HG03565 (cell line): ENCODE measurements around the gene FGFR1OP2.

Experiments
- ATAC-seq: cut with Tn5 transposase; IDR thresholded peaks from one replicate; pipeline ENCODE4 v1.9.1; 2021; ENCODE audit warnings: mild to moderate bottlenecking, moderate library complexity; ENCODE audit not compliant: unreplicated experiment

FGFR1OP2 gene

DNA sequence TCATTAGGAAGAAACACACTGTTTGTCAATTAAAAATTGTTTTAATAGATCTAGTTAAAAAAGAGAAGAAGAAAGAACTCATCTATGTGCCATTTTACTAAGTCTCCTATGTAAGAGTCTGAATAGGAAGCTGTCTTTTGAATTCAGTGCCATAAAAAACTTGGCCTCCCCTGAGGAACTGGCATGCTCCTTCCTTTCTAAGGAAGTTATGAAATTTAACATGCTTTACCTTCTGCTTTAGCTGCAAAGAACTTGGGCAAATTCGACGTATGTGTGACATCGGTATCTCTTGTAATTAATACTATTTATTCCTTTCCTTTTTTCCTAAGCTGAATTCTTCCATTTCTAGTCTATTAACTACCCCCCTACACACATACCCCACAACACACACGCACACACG, 63.4 kb downstream of the FGFR1OP2 start:
- no peak for ATAC-seq

DNA sequence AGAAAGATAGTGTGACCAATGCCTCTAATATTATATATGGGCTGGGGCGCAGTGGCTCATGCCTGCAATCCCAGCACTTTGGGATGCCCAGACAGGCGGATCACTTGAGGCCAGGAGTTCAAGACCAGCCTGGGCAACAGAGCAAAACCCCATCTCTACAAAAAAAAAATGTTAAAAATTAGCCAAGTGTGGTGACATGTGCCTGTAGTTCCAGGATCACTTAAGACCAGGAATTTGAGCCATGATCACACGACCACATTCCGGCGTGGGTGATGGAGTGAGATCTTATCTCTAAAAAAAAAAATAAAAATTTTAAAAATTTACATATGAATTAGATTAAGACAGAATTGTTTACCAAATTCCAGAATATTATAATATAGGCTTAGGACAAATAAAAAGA, 63.9 kb downstream of the FGFR1OP2 start:
- no peak for ATAC-seq

DNA sequence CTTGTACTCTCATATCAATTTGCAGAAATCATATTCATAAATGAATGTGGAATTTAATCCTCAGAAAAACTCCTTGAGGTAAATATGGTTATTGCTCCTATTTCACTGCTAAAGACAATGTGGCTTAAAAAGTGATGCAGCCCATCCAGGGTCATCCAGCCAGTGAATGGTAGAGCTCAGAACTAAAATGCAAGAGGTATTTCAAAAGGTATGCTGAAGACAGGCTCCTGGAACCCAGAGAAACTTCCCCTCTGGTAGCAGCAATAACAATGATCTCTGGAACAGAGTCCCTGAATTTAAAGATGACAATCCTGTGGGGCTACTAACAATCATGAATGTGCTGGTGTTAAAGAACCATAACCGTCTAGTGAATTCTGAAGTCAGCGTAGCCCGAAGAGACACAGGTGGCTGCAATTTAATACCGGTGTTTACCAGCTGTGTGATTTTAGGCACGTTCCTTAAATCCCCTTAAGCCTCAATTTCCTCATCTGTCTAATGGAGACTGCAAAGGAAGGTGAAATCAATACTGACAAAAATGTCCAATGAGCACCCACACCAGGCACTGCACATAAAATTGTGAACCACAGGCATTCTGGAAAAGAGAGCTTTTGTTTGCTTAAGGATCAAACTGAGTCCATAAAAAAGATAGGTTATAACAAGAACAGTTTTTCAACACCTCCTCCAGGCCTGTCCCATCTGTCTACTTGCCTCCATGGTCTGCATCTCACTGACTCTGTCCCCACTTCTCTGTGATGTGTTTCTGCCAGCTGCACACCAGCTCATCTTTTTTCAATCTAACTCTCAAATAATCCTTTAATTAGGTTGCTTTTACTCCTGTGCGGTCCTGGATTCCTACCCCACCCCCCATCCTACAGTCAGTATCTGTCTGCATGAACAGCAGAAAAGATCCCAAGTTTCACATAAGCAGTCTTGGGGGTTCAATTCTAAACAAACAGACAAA, 65.4 kb downstream of the FGFR1OP2 start:
- no peak for ATAC-seq

DNA sequence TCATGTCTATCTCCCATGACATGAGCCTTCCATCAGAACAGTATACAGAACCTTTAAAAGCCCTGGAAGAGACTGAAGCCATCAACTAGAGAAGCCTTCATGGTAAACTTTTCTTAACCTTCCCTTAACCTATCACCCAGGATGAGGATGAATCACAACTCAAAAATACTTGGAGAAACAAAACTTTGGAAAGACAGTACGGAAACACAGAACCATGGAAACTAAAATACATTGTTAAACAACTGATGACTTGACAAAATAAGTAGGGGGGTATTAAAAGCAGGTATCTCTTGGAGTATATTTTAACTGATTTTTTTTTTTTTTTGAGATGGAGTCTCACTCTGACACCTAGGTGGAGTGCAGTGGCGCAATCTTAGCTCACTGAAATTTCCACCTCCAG, 67.2 kb downstream of the FGFR1OP2 start:
- ATAC-seq, result no peak

DNA sequence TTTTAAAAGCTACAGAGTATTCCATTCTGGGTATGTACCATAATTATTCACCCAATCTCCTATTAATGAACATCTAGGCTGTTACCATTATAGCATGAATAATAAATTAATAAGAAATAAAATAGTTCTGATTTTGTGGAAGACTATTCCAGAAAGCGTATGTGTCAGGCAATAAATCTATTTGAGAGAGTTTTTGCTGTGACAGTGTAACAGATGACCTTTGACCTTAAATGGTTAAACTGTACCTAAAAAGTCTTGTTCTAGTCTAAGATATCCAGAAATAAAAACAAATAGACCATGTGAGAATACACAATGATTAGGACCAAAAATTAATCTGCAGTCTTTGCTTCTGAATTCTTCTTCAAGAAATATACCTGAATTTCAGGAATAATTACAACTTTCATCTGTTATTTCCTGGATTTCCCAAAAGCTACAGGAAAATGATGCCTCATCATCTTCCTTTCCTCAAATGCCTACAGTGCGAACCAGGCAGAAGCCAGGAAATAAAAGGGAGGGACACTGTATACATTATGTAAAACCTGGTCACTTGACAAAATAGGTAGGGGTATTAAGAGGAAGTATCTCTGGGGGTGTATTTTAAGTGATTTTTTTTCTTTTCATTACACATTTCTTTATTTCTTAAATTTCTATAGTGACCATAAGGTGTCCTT, 68.7 kb downstream of the FGFR1OP2 start:
- no peak for ATAC-seq

DNA sequence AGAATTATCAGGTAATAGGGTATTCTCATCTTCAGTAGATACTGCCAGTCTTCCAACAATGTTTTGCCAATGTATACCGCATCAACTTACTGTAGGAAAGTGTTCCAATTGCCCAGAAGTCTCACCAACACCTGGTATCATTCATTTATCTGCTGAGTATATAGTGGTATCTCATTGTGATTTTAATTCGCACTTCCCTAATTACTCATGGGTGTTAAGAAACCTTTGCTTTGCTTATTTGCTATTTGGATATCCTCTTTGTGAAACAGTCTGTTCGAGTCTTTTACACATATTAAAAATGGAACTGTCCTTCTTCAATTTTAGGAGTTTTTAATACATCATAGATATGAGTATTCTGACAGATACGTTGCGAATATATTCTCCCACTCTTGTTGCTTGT, 69.8 kb downstream of the FGFR1OP2 start:
- ATAC-seq, result no peak

DNA sequence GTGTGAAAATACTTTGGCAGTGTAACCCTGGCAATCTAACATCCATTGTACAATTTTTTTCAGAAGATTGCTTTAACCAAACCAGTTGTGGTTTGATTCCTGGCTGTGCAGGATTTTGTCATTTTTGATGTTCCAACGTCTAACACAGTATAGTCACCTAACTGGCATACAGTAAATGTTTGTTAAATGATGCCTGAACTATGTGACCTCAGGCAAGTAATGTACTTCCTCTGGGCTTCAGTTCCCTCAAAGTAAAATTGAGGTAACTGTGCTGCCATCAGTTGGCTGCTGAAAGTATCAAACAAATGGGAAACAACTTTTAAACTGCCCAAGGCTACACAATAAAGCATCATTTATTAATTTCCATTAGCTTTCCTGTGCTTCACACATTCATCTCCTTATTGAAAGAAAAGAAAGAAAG, 71.6 kb downstream of the FGFR1OP2 start:
- no peak for ATAC-seq

DNA sequence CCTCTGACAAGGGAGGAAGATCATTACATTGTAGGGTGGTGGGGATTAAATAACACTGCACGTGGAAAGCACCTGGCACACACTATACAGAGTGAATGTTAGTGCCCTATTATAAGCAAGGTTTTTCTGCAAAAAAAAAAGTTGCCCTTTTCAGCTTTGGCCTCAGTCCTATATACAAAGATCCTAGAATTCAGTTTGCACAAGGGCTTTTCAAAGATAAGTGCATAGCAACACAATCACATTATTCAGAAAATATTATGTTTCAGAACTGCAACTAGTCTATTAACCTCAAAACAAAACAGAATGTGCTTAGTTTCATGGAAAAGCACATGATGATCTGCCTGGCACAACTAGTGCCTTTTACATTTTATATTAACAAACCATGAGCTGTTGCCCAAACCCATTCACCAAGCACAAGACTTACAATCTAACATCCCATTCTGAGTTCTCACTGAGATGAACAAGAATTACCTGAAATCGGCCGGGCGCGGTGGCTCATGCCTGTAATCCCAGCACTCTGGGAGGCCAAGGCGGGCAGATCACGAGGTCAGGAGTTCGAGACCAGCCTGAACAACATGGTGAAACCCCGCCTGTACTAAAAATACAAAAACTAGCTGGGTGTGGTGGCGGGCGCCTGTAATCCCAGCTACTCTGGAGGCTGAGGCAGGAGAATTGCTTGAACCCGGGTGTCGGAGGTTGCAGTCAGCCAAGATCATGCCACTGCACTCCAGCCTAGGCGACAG, 74.1 kb downstream of the FGFR1OP2 start:
- no peak for ATAC-seq

DNA sequence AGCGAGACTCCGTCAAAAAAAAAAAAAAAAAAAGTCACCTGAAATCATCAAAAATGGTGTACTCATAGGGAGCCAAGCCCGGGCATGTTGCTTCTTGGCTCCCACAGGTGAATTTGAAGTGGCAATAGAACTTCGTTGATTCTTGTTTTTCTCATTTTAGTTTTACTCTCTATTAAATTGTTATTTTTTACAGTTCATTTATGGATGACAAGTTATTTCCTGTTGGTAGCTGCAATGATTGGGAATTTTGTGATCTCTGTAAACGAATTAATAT, 74.6 kb downstream of the FGFR1OP2 start:
- ATAC-seq, result no peak

DNA sequence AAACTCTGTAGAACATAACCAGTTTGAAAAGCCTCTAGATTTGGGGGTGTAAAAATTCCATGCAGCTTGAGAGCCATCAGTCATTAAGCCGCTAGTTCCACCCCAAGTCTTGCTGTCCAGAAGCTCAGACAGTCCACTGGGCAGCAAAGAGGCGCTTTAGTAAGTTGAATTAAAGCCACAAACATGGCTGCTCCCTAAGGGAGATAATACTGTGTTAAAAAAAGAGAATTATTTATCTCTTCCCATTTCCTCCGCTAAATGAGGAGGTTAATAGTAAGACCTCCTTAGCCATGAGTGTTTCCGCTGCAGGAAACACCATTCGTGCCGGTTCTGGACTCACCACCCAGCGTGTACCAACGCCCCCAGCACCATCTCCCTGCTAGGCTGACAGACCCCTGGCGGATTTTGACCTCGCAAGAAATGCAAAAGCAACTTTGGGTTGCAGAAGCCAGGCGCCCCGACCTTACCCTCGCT, 75.4 kb downstream of the FGFR1OP2 start:
- peak; percentile 5 for ATAC-seq

DNA sequence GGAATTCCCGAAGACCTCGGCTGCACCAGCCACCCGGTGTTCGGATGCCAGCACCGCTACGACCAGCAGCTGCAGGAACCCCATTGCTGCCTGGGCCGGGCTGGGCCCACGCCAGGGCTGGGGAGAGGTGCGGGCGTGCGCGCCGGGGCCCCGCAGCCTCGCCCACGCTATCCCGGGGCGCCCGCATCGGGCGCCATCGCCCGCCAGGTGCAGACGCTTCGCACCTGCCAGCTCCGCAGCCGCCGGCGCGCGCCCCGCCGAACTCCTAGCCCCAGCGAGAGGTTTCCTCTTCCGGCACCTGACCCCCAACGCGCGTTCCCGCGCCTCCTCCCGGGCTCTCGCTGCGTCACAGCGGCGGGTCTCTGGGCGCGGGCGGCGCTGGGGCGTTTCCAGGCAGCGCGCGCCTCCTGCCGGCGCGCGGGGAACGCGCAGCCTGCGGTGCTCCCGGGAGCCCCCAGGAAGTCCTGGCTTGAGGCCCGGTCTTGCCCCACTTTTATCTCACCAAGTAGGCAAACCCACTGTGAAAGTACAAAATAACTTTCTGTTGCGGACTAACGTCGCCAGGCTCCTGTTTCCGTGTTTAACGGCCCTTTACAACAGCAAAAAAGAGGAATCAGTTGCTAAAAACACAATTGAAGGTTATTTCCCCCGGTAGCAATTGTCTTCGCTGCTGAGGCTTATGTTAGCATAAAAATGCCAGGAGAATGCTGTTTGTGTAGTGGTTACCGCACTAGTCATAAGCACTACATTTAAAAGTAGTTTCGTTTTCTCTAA, 76.0 kb downstream of the FGFR1OP2 start, which contains the start of gene TM7SF3:
Gene TM7SF3, minus strand, starts transcription at position 300 of the 774 bp plus-strand sequence. Its CDS starts 216 bp downstream, at position 84.
- peak; percentile 66 for ATAC-seq

DNA sequence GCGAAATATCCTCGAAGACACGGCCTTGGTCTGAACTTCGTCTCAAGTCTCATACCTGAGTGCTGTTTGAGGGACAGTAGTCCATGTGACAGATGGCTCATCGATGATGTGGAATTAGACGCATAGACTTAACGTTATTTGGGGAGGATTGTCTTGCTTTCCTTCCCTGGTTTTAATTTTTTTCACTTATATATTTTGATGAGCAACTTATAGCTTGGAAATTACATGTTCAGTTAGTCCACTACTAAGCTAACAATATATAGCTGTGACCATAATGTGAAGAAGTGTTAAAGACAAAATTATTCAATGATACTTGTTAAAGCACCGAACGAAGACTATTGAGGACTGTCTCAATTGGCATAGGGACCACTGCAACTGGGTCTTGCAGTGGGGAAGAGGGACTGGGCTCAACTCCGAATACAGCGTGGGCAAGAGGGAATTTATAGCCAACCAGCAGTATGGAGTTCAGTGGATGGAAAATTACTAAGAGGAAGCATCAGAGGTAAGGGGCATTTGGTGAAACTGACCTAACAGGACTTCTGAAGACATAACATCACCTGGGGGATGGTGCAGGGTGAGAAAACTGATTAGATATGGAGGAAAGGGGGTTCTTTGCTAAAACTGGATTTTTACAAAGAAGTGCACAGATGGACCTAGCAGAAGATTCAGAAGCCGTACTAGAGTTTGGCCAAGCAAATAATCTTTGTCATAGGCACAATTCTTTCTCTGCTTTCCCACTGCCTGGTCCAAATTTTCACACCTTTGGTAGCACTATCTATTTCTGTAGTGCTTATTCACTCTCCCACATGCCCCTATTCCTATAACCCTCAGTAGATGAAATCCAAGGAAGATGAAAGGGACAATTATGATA, 76.8 kb downstream of the FGFR1OP2 start:
- no peak for ATAC-seq

DNA sequence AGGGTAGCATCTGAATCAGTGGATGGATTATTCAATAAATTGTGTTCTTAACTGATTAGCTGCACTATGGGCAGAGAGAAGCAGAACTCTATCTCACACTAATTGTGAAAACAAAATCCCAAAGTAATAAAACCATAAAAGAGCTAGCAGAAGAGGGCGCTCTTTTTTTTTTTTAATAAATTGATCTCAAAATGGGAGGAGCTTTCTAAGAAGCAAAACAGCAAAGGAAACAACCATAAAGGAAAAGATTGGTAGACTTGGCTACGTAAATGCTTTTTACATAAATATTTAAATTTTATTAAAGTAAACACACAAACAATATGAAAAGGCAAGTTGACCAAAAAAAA, 77.4 kb downstream of the FGFR1OP2 start:
- no peak for ATAC-seq
